RWPE2 (cell line): ENCODE measurements around the gene OR4E2.

ENCODE experiments used
- ATAC-seq: fragments of 200-7000 bp; cut with Tn5 transposase; 3 replicates; pipeline ENCODE4 v1.9.1; 2021; ENCODE audit warnings: low read depth
- DNase-seq: peaks from one replicate; pipeline ENCODE4 v3.0.0-alpha.2; 2020; ENCODE audit warnings: low spot score
- H3K27ac ChIP-seq: fragments of 450-650 bp; 2 replicates; pipeline ENCODE4 v1.5.1; 2017; ENCODE audit warnings: mild to moderate bottlenecking; ENCODE audit not compliant: poor library complexity, severe bottlenecking
- H3K27me3 ChIP-seq: fragments of 250-450 bp; sonication (Bioruptor Pico); 2 replicates; pipeline ENCODE4 v1.5.1; 2021; ENCODE audit warnings: mild to moderate bottlenecking, moderate library complexity; ENCODE audit not compliant: insufficient read depth, poor library complexity, severe bottlenecking
- H3K36me3 ChIP-seq: fragments of 250-450 bp; sonication (Bioruptor Pico); 2 replicates; pipeline ENCODE4 v1.5.1; 2020; ENCODE audit warnings: low read depth, mild to moderate bottlenecking, moderate library complexity
- H3K4me1 ChIP-seq: fragments of 250-450 bp; sonication (Bioruptor Pico); 2 replicates; pipeline ENCODE4 v1.5.1; 2021; ENCODE audit warnings: mild to moderate bottlenecking, moderate library complexity; ENCODE audit not compliant: insufficient read depth, poor library complexity, severe bottlenecking
- H3K4me3 ChIP-seq: fragments of 250-450 bp; sonication (Bioruptor Pico); 2 replicates; pipeline ENCODE4 v1.5.1; 2021; ENCODE audit warnings: mild to moderate bottlenecking, moderate library complexity; ENCODE audit not compliant: severe bottlenecking
- H3K9me3 ChIP-seq: fragments of 250-450 bp; sonication (Bioruptor Pico); 2 replicates; pipeline ENCODE4 v1.5.1; 2021; ENCODE audit warnings: mild to moderate bottlenecking, moderate library complexity; ENCODE audit not compliant: severe bottlenecking
- CTCF ChIP-seq: fragments of 450-650 bp; IDR thresholded peaks from one replicate; pipeline ENCODE4 v1.5.1; 2017; ENCODE audit warnings: mild to moderate bottlenecking, moderate library complexity; ENCODE audit not compliant: poor library complexity, severe bottlenecking

The OR4E2 gene

DNA sequence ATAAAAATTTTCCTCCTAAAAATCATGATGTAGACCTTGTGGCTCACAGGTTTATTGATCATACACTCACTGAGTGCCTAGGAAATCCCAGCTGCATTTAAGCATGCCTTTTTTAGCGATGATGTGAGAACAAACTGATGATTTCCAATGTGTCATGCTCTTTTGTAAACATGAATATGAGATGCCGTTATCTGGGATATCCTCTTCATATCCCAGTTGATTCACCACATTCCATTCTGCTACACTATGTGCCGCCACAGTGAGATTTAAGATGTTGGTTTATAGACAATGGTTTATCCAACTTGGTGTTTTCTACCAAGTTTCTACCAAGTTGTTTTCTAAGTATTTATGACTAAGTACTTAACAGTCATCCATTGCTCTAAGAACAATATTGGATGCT, 14.7 kb downstream of the OR4E2 start:
- Histone ChIP-seq H3K36me3 (no peaks in the 10 kb centered on the region), H3K27ac (no peak overlapping the region), H3K4me1 (no peaks in the 10 kb centered on the region), H3K9me3 (no peaks in the 10 kb centered on the region), H3K27me3 (peaks cover 20% of the 10 kb centered on the region), H3K4me3 (no peak overlapping the region)
- peak; percentile 79 for ATAC-seq
- TF ChIP-seq CTCF: no peak
- DNase-seq: no peak

DNA sequence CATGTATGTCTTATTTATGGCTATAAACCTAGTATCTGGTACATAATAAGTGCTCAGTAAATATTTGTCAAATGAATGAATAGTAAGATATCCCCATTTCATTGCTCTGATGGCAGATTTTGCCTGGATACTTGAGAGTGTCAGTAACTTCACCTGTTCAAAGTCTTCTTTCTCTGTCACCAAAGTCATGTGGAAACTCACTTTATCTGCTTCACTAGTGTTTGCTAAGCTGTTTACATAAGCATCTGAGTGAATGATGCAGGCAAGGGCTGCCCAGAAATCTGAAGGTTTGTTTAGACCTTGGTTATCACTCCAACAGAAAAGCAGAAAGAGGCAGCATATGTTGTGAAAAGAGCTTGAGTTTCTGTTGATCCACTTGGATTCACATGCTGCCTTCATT, 15.6 kb downstream of the OR4E2 start:
- ATAC-seq (no peak), DNase-seq (no peak)
- Histone ChIP-seq H3K4me1 (no peaks in the 10 kb centered on the region), H3K36me3 (no peaks in the 10 kb centered on the region), H3K4me3 (no peak overlapping the region), H3K9me3 (no peaks in the 10 kb centered on the region), H3K27ac (no peak overlapping the region), H3K27me3 (peaks cover 20% of the 10 kb centered on the region)
- TF ChIP-seq CTCF: no peak

GRCh38 chr14:21671371-21671770, 17.7 kb downstream of the OR4E2 start:
- Histone ChIP-seq H3K27ac (no peak overlapping the region), H3K4me3 (no peak overlapping the region), H3K4me1 (no peaks in the 10 kb centered on the region), H3K9me3 (no peaks in the 10 kb centered on the region), H3K36me3 (no peaks in the 10 kb centered on the region), H3K27me3 (peaks cover 17% of the 10 kb centered on the region)
- ATAC-seq: no peak
- no peak for DNase-seq
- TF ChIP-seq CTCF: no peak

DNA sequence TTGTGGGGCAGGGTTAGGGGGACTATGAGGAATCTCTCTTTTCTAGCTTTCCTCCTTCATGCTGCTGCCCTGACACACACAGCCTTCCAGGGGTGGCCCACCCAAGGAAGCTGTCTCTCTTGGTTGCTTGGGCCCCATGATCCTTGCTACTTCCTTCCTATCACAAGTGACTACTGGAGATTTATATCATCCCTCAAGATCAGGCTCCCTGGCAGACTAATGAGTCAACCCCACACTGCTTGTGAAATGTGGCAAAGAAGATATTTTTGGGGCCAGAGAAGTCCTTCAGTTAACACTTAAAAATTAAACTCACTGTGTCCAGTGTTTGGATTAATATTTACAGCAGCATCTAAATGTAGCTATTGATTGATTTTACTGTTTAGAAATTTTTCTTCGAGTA, 18.5 kb downstream of the OR4E2 start:
- H3K27ac ChIP-seq: no peak overlapping the region
- H3K27me3 ChIP-seq: peaks cover 17% of the 10 kb centered on the region
- ATAC-seq: no peak
- no peaks in the 10 kb centered on the region for H3K36me3 ChIP-seq
- H3K9me3 ChIP-seq: no peaks in the 10 kb centered on the region
- DNase-seq: no peak
- no peak for TF ChIP-seq CTCF
- H3K4me1 ChIP-seq: no peaks in the 10 kb centered on the region
- no peak overlapping the region for H3K4me3 ChIP-seq

GRCh38 chr14:21673718-21674117, 20.1 kb downstream of the OR4E2 start, which contains the start of gene OR4E1:
Gene OR4E1 (minus strand): TSS chr14:21673818. CDS start chr14:21670935, 2,883 bp downstream.
- H3K27ac ChIP-seq: no peak within 1 kb of the TSS
- peaks cover 26% of the 10 kb centered on the region for H3K27me3 ChIP-seq
- no peak for TF ChIP-seq CTCF
- peaks cover under 1% of the 10 kb centered on the region for H3K9me3 ChIP-seq
- H3K36me3 ChIP-seq: no peaks in the 10 kb centered on the region
- no peak for ATAC-seq
- no peak within 1 kb of the TSS for H3K4me3 ChIP-seq
- H3K4me1 ChIP-seq: no peaks in the 10 kb centered on the region
- DNase-seq: no peak
